Astrocyte of the cerebellum (primary cell): ENCODE measurements around the gene DSCAML1.

Source experiments
- DNase-seq: peaks from one replicate; pipeline ENCODE4 v3.0.0-alpha.2; 2011; ENCODE audit warnings: low read depth
- H3K4me3 ChIP-seq: 2 replicates; pipeline ENCODE4 v1.5.1; 2011; ENCODE audit warnings: mild to moderate bottlenecking, low read depth, low read length, moderate library complexity
- CTCF ChIP-seq: IDR thresholded peaks from 2 replicates; pipeline ENCODE4 v1.5.1; 2012; ENCODE audit warnings: low read length, low read depth, moderate library complexity, mild to moderate bottlenecking; ENCODE audit errors: missing control alignments
- in situ Hi-C: cut with HindIII; loops from 2 replicates; pipeline ENCODE4 v1.10.0; 2017; ENCODE audit warnings: low sequenced_read_pairs

The DSCAML1 gene

GRCh38 chr11:117652521-117652920 lies 144.5 kb downstream of the DSCAML1 start:
- in situ Hi-C loops = no loop called here
- no peak for TF ChIP-seq CTCF
- no peak for DNase-seq
- H3K4me3 ChIP-seq = no peak overlapping the region

GRCh38 chr11:117649296-117650055 lies 147.5 kb downstream of the DSCAML1 start:
- in situ Hi-C loops = no loop called here
- no peak for DNase-seq
- no peak overlapping the region for H3K4me3 ChIP-seq
- no peak for TF ChIP-seq CTCF

- no peak for TF ChIP-seq CTCF
- no peak for DNase-seq
- in situ Hi-C loops = no loop called here
- H3K4me3 ChIP-seq = no peak overlapping the region
These were observed 149.1 kb downstream of the DSCAML1 start for GRCh38 chr11:117647872-117648271.

GRCh38 chr11:117647207-117647606 lies 149.8 kb downstream of the DSCAML1 start:
- in situ Hi-C loops = no loop called here
- no peak for DNase-seq
- no peak for TF ChIP-seq CTCF
- no peak overlapping the region for H3K4me3 ChIP-seq

GRCh38 chr11:117646411-117646810 lies 150.6 kb downstream of the DSCAML1 start:
- DNase-seq = no peak
- in situ Hi-C loops = no loop called here
- H3K4me3 ChIP-seq = no peak overlapping the region
- TF ChIP-seq CTCF = no peak

- no peak for DNase-seq
- no peak for TF ChIP-seq CTCF
- no peak overlapping the region for H3K4me3 ChIP-seq
- in situ Hi-C loops = loop anchor here (5.0 kb wide), 1 partner anchor 42 kb away; no protein-coding TSS in a partner anchor
These were observed 152.4 kb downstream of the DSCAML1 start for GRCh38 chr11:117644403-117645155.
